IMR-90 (cell line): ENCODE data around the gene THPO.

ENCODE experiments used
- ELK1 ChIP-seq: fragments of 150-350 bp; IDR thresholded peaks from 2 replicates; pipeline ENCODE4 v1.6.1; 2016; ENCODE audit warnings: low read depth, mild to moderate bottlenecking, low read length, moderate library complexity, borderline replicate concordance
- FOS ChIP-seq: fragments of 150-350 bp; IDR thresholded peaks from 2 replicates; pipeline ENCODE4 v1.6.1; 2016; ENCODE audit warnings: low read depth, low read length
- MAZ ChIP-seq: IDR thresholded peaks from 2 replicates; pipeline ENCODE4 v1.6.1; 2012; ENCODE audit warnings: low read depth, mild to moderate bottlenecking, low read length, improper control_type of control experiment, moderate library complexity, borderline replicate concordance
- MXI1 ChIP-seq: IDR thresholded peaks from 2 replicates; pipeline ENCODE4 v1.6.1; 2012; ENCODE audit warnings: low read depth, mild to moderate bottlenecking, low read length, moderate library complexity, borderline replicate concordance
- NFE2L2 ChIP-seq: fragments of 150-350 bp; IDR thresholded peaks from 2 replicates; pipeline ENCODE4 v1.6.1; 2016; ENCODE audit warnings: low read depth, mild to moderate bottlenecking, low read length
- POLR2A ChIP-seq: IDR thresholded peaks from 2 replicates; pipeline ENCODE4 v1.6.1; 2012; ENCODE audit warnings: mild to moderate bottlenecking, low read depth, low read length
- RAD21 ChIP-seq: IDR thresholded peaks from 2 replicates; pipeline ENCODE4 v1.6.1; 2012; ENCODE audit warnings: low read length, improper control_type of control experiment
- RCOR1 ChIP-seq: IDR thresholded peaks from 2 replicates; pipeline ENCODE4 v1.6.1; 2012; ENCODE audit warnings: mild to moderate bottlenecking, low read length, improper control_type of control experiment; ENCODE audit not compliant: insufficient replicate concordance
- RFX5 ChIP-seq: IDR thresholded peaks from 2 replicates; pipeline ENCODE4 v1.8.0; 2012; ENCODE audit warnings: low read depth, mild to moderate bottlenecking, low read length, moderate library complexity
- SMC3 ChIP-seq: fragments of 150-350 bp; IDR thresholded peaks from 2 replicates; pipeline ENCODE4 v1.6.1; 2016; ENCODE audit warnings: low read depth, mild to moderate bottlenecking, antibody characterized with exemption, low read length, moderate library complexity
- USF2 ChIP-seq: fragments of 150-350 bp; IDR thresholded peaks from 2 replicates; pipeline ENCODE4 v1.6.1; 2017; ENCODE audit warnings: mild to moderate bottlenecking, antibody characterized with exemption, low read length, low read depth
- TF ChIP-seq, protein P1 (sequence below): conservative IDR thresholded peaks from 2 replicates; pipeline ENCODE4 v1.5.1; 2012; ENCODE audit warnings: mild to moderate bottlenecking, low read depth, low read length, improper control_type of control experiment

- TF ChIP-seq SMC3 (no peak), ELK1 (no peak), RAD21 (no peak), RFX5 (no peak), MXI1 (no peak), POLR2A (no peak), RCOR1 (no peak), FOS (no peak), USF2 (no peak), MAZ (no peak), NFE2L2 (no peak)
- TF ChIP-seq, protein P1, sequence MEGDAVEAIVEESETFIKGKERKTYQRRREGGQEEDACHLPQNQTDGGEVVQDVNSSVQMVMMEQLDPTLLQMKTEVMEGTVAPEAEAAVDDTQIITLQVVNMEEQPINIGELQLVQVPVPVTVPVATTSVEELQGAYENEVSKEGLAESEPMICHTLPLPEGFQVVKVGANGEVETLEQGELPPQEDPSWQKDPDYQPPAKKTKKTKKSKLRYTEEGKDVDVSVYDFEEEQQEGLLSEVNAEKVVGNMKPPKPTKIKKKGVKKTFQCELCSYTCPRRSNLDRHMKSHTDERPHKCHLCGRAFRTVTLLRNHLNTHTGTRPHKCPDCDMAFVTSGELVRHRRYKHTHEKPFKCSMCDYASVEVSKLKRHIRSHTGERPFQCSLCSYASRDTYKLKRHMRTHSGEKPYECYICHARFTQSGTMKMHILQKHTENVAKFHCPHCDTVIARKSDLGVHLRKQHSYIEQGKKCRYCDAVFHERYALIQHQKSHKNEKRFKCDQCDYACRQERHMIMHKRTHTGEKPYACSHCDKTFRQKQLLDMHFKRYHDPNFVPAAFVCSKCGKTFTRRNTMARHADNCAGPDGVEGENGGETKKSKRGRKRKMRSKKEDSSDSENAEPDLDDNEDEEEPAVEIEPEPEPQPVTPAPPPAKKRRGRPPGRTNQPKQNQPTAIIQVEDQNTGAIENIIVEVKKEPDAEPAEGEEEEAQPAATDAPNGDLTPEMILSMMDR = no peak
Measured at GRCh38 chr3:184372911-184373310, 5.1 kb downstream of the THPO start.
